ENCODE results near the gene NELL2.

Gene NELL2

DNA sequence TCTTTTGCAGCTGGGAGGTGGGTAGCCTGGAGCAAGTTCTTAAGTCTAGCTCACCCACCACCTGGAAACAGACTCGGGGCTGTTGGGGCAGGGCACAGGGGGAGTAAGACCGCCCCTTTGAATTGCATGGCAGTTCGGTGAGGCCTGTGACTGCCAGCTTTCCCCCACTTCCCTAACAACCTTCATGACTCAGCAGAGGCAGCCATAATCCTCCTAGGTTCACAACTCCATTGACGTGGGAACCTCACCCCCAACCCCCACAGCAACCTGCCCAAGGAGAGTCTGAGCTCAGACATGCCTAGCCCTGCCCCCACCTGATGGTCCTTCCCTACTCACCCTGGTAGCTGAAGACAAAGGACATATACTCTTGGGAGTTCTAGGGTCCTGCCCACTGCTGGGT, 87.4 kb downstream of the NELL2 start:
- no peaks in the 10 kb centered on the region for H3K4me1 ChIP-seq (ENCODE audit: control insufficient read depth, insufficient read depth, low read depth, low read length)
- H3K27ac ChIP-seq (ENCODE audit: low read length, poor library complexity, severe bottlenecking) = no peak overlapping the region
- no peak overlapping the region for H4K91ac ChIP-seq (ENCODE audit: low read length)
- H3K14ac ChIP-seq (ENCODE audit: low read length in 2 of 2) = no peak overlapping the region
- no peak overlapping the region for H3K9ac ChIP-seq (ENCODE audit: low read length)
- no peak overlapping the region for H2BK12ac ChIP-seq (ENCODE audit: low read length in 2 of 2)
- WGBS = 77% methylated on average over 4 of the region's 4 CpGs
- H3K23ac ChIP-seq (ENCODE audit: low read length in 2 of 2) = no peak overlapping the region
- H3K79me1 ChIP-seq (replicated peaks; ENCODE audit: low read length, poor library complexity, severe bottlenecking) = no peaks in the 10 kb centered on the region
- H2BK120ac ChIP-seq (ENCODE audit: low read depth, low read length) = no peak overlapping the region
- H4K8ac ChIP-seq (ENCODE audit: low read length) = no peak overlapping the region
- no peak overlapping the region for H2AK5ac ChIP-seq (ENCODE audit: low read length, severe bottlenecking)
- H2BK15ac ChIP-seq (ENCODE audit: low read depth, poor library complexity, severe bottlenecking) = no peak overlapping the region
- H3K27me3 ChIP-seq (ENCODE audit: control insufficient read depth in 1 of 2, insufficient read depth in 1 of 2, low read length in 2 of 2) = no peaks in the 10 kb centered on the region
- H2BK5ac ChIP-seq (ENCODE audit: low read depth, low read length, poor library complexity, severe bottlenecking) = no peak overlapping the region
- DNase-seq = no peak
- H3K9me3 ChIP-seq (ENCODE audit: control insufficient read depth, low read length) = peaks cover 2% of the 10 kb centered on the region
- no peak overlapping the region for H3K4ac ChIP-seq (ENCODE audit: low read depth in 1 of 2, low read length in 2 of 2)
- no peak overlapping the region for H3K4me2 ChIP-seq (ENCODE audit: low read length, poor library complexity, severe bottlenecking)
- no peaks in the 10 kb centered on the region for H3K36me3 ChIP-seq (ENCODE audit: control insufficient read depth in 1 of 2, insufficient read depth in 2 of 2, low read depth in 1 of 2, low read length in 2 of 2)
- H3K18ac ChIP-seq (ENCODE audit: low read depth in 1 of 2, low read length in 2 of 2) = no peak overlapping the region
- no peak overlapping the region for H3K4me3 ChIP-seq (ENCODE audit: insufficient read depth in 1 of 2, low read depth in 1 of 2, low read length in 2 of 2)
- peak overlapping the region; percentile 14 for H2AFZ ChIP-seq (ENCODE audit: low read depth, low read length)

DNA sequence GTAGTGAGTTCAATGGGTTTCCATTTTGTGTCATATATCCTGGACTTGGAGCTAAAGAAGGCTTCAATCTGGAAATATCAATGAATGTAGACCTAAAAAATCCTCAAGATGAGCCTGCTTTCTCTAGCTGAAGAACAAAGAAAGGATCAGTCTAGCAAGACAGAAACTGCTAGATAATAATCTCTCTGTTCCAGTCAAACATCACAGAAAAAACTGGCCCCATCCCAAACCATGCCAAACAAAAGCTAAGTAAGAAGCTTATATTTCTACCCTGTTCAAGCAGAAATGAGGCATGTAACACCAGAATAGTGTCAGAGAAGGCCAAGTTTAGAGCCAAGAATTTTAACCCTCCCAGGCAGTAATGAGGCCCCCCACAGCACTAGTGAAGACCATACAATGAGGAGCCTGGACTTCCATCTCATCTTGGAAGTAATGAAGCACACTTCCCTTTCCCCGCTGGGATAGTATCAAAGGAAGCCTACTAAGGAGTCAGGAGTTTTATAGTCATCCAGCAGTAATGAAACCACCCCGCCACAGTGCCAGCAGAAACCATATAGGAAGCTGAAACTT, 95.8 kb downstream of the NELL2 start:
- no peak overlapping the region for H4K91ac ChIP-seq (ENCODE audit: low read length)
- H3K36me3 ChIP-seq (ENCODE audit: control insufficient read depth in 1 of 2, insufficient read depth in 2 of 2, low read depth in 1 of 2, low read length in 2 of 2) = no peaks in the 10 kb centered on the region
- H2BK5ac ChIP-seq (ENCODE audit: low read depth, low read length, poor library complexity, severe bottlenecking) = no peak overlapping the region
- no peak overlapping the region for H2AK5ac ChIP-seq (ENCODE audit: low read length, severe bottlenecking)
- no peak overlapping the region for H3K14ac ChIP-seq (ENCODE audit: low read length in 2 of 2)
- H3K9ac ChIP-seq (ENCODE audit: low read length) = no peak overlapping the region
- peaks cover 5% of the 10 kb centered on the region for H3K9me3 ChIP-seq (ENCODE audit: control insufficient read depth, low read length)
- no peak overlapping the region for H3K4ac ChIP-seq (ENCODE audit: low read depth in 1 of 2, low read length in 2 of 2)
- H3K27me3 ChIP-seq (ENCODE audit: control insufficient read depth in 1 of 2, insufficient read depth in 1 of 2, low read length in 2 of 2) = no peaks in the 10 kb centered on the region
- DNase-seq = no peak
- H3K23ac ChIP-seq (ENCODE audit: low read length in 2 of 2) = no peak overlapping the region
- H3K4me3 ChIP-seq (ENCODE audit: insufficient read depth in 1 of 2, low read depth in 1 of 2, low read length in 2 of 2) = no peak overlapping the region
- H3K4me1 ChIP-seq (ENCODE audit: control insufficient read depth, insufficient read depth, low read depth, low read length) = no peaks in the 10 kb centered on the region
- H3K27ac ChIP-seq (ENCODE audit: low read length, poor library complexity, severe bottlenecking) = no peak overlapping the region
- no peak overlapping the region for H4K8ac ChIP-seq (ENCODE audit: low read length)
- H2BK120ac ChIP-seq (ENCODE audit: low read depth, low read length) = no peak overlapping the region
- H2BK12ac ChIP-seq (ENCODE audit: low read length in 2 of 2) = no peak overlapping the region
- WGBS = 82% methylated on average over 2 of the region's 2 CpGs
- H2BK15ac ChIP-seq (ENCODE audit: low read depth, poor library complexity, severe bottlenecking) = no peak overlapping the region
- no peak overlapping the region for H3K18ac ChIP-seq (ENCODE audit: low read depth in 1 of 2, low read length in 2 of 2)
- H3K79me1 ChIP-seq (replicated peaks; ENCODE audit: low read length, poor library complexity, severe bottlenecking) = no peaks in the 10 kb centered on the region
- no peak overlapping the region for H2AFZ ChIP-seq (ENCODE audit: low read depth, low read length)
- H3K4me2 ChIP-seq (ENCODE audit: low read length, poor library complexity, severe bottlenecking) = peak overlapping the region; percentile 5

DNA sequence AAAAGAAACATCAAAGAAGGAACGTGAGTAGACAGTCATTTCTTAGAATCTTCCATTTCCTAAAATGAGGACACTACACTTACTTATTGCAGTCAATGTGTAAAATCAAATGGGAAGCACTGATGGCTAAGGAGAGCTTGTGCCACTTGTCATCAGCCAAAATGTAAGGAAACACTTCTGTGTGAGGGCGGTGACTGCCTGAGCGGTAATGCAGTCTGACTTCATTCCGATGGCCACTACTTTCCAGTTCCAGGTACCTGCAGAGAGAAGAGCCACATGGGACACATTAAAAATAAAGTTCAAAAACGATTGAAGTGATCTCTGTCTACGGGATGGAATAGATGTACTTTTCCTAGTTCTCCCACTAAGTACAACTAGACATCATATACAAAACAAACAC, 96.3 kb downstream of the NELL2 start:
- 90% methylated on average over 3 of the region's 6 CpGs for WGBS
- Histone ChIP-seq H3K4me2 (ENCODE audit: low read length, poor library complexity, severe bottlenecking) (no peak overlapping the region), H3K14ac (ENCODE audit: low read length in 2 of 2) (no peak overlapping the region)

DNA sequence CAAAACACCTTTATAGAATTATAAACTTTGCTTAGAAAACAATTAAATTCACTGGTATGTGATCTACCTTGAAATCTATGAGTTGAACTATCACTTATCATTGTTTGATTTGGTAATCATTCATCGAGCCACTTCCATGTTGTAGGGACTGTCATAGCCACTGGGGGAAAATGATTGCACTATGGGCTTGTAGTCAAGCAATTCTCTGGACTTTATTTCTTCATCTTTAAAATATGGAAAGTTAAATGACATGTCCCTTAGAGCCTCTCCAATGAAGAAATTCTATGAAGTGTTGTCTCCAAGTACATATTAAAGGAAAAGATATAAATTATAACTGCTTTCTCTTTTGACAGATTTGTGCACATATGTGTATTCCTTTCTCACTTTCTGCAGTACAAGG, 97.3 kb downstream of the NELL2 start:
- Histone ChIP-seq H3K4me2 (ENCODE audit: low read length, poor library complexity, severe bottlenecking) (no peak overlapping the region), H3K27me3 (ENCODE audit: control insufficient read depth in 1 of 2, insufficient read depth in 1 of 2, low read length in 2 of 2) (no peaks in the 10 kb centered on the region), H3K23ac (ENCODE audit: low read length in 2 of 2) (no peak overlapping the region), H2BK120ac (ENCODE audit: low read depth, low read length) (no peak overlapping the region), H2AFZ (ENCODE audit: low read depth, low read length) (no peak overlapping the region), H3K27ac (ENCODE audit: low read length, poor library complexity, severe bottlenecking) (no peak overlapping the region), H2BK15ac (ENCODE audit: low read depth, poor library complexity, severe bottlenecking) (no peak overlapping the region), H4K8ac (ENCODE audit: low read length) (no peak overlapping the region), H3K4ac (ENCODE audit: low read depth in 1 of 2, low read length in 2 of 2) (no peak overlapping the region), H3K9ac (ENCODE audit: low read length) (no peak overlapping the region), H4K91ac (ENCODE audit: low read length) (no peak overlapping the region), H3K79me1 (replicated peaks; ENCODE audit: low read length, poor library complexity, severe bottlenecking) (no peaks in the 10 kb centered on the region), H2AK5ac (ENCODE audit: low read length, severe bottlenecking) (no peak overlapping the region), H3K14ac (ENCODE audit: low read length in 2 of 2) (no peak overlapping the region), H2BK12ac (ENCODE audit: low read length in 2 of 2) (no peak overlapping the region), H3K18ac (ENCODE audit: low read depth in 1 of 2, low read length in 2 of 2) (no peak overlapping the region), H3K36me3 (ENCODE audit: control insufficient read depth in 1 of 2, insufficient read depth in 2 of 2, low read depth in 1 of 2, low read length in 2 of 2) (no peaks in the 10 kb centered on the region), H3K9me3 (ENCODE audit: control insufficient read depth, low read length) (peaks cover 5% of the 10 kb centered on the region), H2BK5ac (ENCODE audit: low read depth, low read length, poor library complexity, severe bottlenecking) (no peak overlapping the region), H3K4me3 (ENCODE audit: insufficient read depth in 1 of 2, low read depth in 1 of 2, low read length in 2 of 2) (no peak overlapping the region), H3K4me1 (ENCODE audit: control insufficient read depth, insufficient read depth, low read depth, low read length) (no peaks in the 10 kb centered on the region)
- WGBS = 100% methylated on average over 1 of the region's 1 CpG
- no peak for DNase-seq

More for the DNA sequence above, 96.3 kb downstream of the NELL2 start:
- Histone ChIP-seq H3K9me3 (ENCODE audit: control insufficient read depth, low read length) (peaks cover 5% of the 10 kb centered on the region), H3K36me3 (ENCODE audit: control insufficient read depth in 1 of 2, insufficient read depth in 2 of 2, low read depth in 1 of 2, low read length in 2 of 2) (no peaks in the 10 kb centered on the region), H3K27me3 (ENCODE audit: control insufficient read depth in 1 of 2, insufficient read depth in 1 of 2, low read length in 2 of 2) (no peaks in the 10 kb centered on the region), H3K79me1 (replicated peaks; ENCODE audit: low read length, poor library complexity, severe bottlenecking) (no peaks in the 10 kb centered on the region), H4K8ac (ENCODE audit: low read length) (no peak overlapping the region), H2BK12ac (ENCODE audit: low read length in 2 of 2) (no peak overlapping the region), H2AFZ (ENCODE audit: low read depth, low read length) (no peak overlapping the region), H3K4me1 (ENCODE audit: control insufficient read depth, insufficient read depth, low read depth, low read length) (no peaks in the 10 kb centered on the region), H3K18ac (ENCODE audit: low read depth in 1 of 2, low read length in 2 of 2) (no peak overlapping the region), H3K4ac (ENCODE audit: low read depth in 1 of 2, low read length in 2 of 2) (no peak overlapping the region), H2BK5ac (ENCODE audit: low read depth, low read length, poor library complexity, severe bottlenecking) (no peak overlapping the region), H2BK120ac (ENCODE audit: low read depth, low read length) (no peak overlapping the region), H3K9ac (ENCODE audit: low read length) (no peak overlapping the region), H3K23ac (ENCODE audit: low read length in 2 of 2) (no peak overlapping the region), H4K91ac (ENCODE audit: low read length) (no peak overlapping the region), H2AK5ac (ENCODE audit: low read length, severe bottlenecking) (no peak overlapping the region), H3K4me3 (ENCODE audit: insufficient read depth in 1 of 2, low read depth in 1 of 2, low read length in 2 of 2) (no peak overlapping the region), H3K27ac (ENCODE audit: low read length, poor library complexity, severe bottlenecking) (no peak overlapping the region), H2BK15ac (ENCODE audit: low read depth, poor library complexity, severe bottlenecking) (no peak overlapping the region)
- no peak for DNase-seq

Measured in mesenchymal stem cell (in vitro differentiated cells and primary cell).